Mesenchymal stem cell (in vitro differentiated cells and primary cell): ENCODE measurements around the gene CFL1.

Experiments
- DNase-seq: peaks from one replicate; pipeline ENCODE4 v3.0.0-alpha.2; 2013
- H2AFZ ChIP-seq: one replicate; pipeline ENCODE4 v1.6.1; 2013; ENCODE audit warnings: low read depth, mild to moderate bottlenecking, control low read depth, inconsistent platforms, low read length, moderate library complexity
- H2AK5ac ChIP-seq: 2 replicates; pipeline ENCODE4 v1.6.1; 2013; ENCODE audit warnings: low read length, moderate library complexity, mild to moderate bottlenecking, inconsistent platforms; ENCODE audit not compliant: severe bottlenecking
- H2BK120ac ChIP-seq: one replicate; pipeline ENCODE4 v1.6.1; 2013; ENCODE audit warnings: low read depth, mild to moderate bottlenecking, inconsistent platforms, low read length, moderate library complexity
- H2BK12ac ChIP-seq, 2 experiments: one replicate each; pipeline ENCODE4 v1.6.1; 2013; ENCODE audit warnings: inconsistent platforms in 2 of 2, low read length in 2 of 2, mild to moderate bottlenecking in 2 of 2, moderate library complexity in 2 of 2, control low read depth in 1 of 2
- H2BK15ac ChIP-seq: one replicate; pipeline ENCODE4 v1.6.1; 2013; ENCODE audit warnings: mild to moderate bottlenecking, low read depth, inconsistent platforms; ENCODE audit not compliant: poor library complexity, severe bottlenecking
- H2BK5ac ChIP-seq: 2 replicates; pipeline ENCODE4 v1.6.1; 2013; ENCODE audit warnings: low read depth, mild to moderate bottlenecking, low read length, control low read depth, inconsistent platforms; ENCODE audit not compliant: poor library complexity, severe bottlenecking
- H3K14ac ChIP-seq, 2 experiments: one replicate each; pipeline ENCODE4 v1.6.1; 2013; ENCODE audit warnings: inconsistent platforms in 2 of 2, low read length in 2 of 2, control low read depth in 1 of 2, mild to moderate bottlenecking in 1 of 2, moderate library complexity in 1 of 2
- H3K18ac ChIP-seq, 2 experiments: one replicate each; pipeline ENCODE4 v1.6.1; 2013; ENCODE audit warnings: inconsistent platforms in 2 of 2, low read length in 2 of 2, control low read depth in 1 of 2, low read depth in 1 of 2, mild to moderate bottlenecking in 1 of 2
- H3K23ac ChIP-seq, 2 experiments: one replicate each; pipeline ENCODE4 v1.6.1; 2013; ENCODE audit warnings: inconsistent platforms in 2 of 2, low read length in 2 of 2, mild to moderate bottlenecking in 2 of 2, moderate library complexity in 2 of 2, control low read depth in 1 of 2
- H3K27ac ChIP-seq: 2 replicates; pipeline ENCODE4 v1.5.1; 2013; ENCODE audit warnings: mild to moderate bottlenecking, moderate library complexity, low read length, control low read depth, inconsistent platforms; ENCODE audit not compliant: poor library complexity, severe bottlenecking
- H3K27me3 ChIP-seq, 2 experiments: 2 replicates each; pipeline versions ENCODE4 v1.6.1 to v1.7.0; 2013; ENCODE audit warnings: low read length in 2 of 2, mild to moderate bottlenecking in 2 of 2, moderate library complexity in 2 of 2, control low read depth in 1 of 2, inconsistent platforms in 1 of 2; ENCODE audit not compliant: control insufficient read depth in 1 of 2, insufficient read depth in 1 of 2
- H3K36me3 ChIP-seq, 2 experiments: 2 replicates each; pipeline versions ENCODE4 v1.6.1 to v1.7.0; 2013; ENCODE audit warnings: low read length in 2 of 2, control low read depth in 1 of 2, inconsistent platforms in 1 of 2, low read depth in 1 of 2, mild to moderate bottlenecking in 1 of 2; ENCODE audit not compliant: insufficient read depth in 2 of 2, control insufficient read depth in 1 of 2
- H3K4ac ChIP-seq, 2 experiments: one replicate each; pipeline ENCODE4 v1.6.1; 2013; ENCODE audit warnings: inconsistent platforms in 2 of 2, low read length in 2 of 2, mild to moderate bottlenecking in 2 of 2, moderate library complexity in 2 of 2, control low read depth in 1 of 2, low read depth in 1 of 2
- H3K4me1 ChIP-seq: 2 replicates; pipeline ENCODE4 v1.6.1; 2013; ENCODE audit warnings: low read depth, low read length, control low read depth; ENCODE audit not compliant: control insufficient read depth, insufficient read depth
- H3K4me2 ChIP-seq: 2 replicates; pipeline ENCODE4 v1.6.1; 2013; ENCODE audit warnings: low read length, mild to moderate bottlenecking, inconsistent platforms; ENCODE audit not compliant: poor library complexity, severe bottlenecking
- H3K4me3 ChIP-seq, 2 experiments: 2 replicates each; pipeline versions ENCODE4 v1.5.1 to v1.7.0; 2013; ENCODE audit warnings: low read length in 2 of 2, mild to moderate bottlenecking in 2 of 2, control low read depth in 1 of 2, low read depth in 1 of 2; ENCODE audit not compliant: insufficient read depth in 1 of 2
- H3K79me1 ChIP-seq: replicated peaks from 2 replicates; pipeline ENCODE4 v1.6.1; 2013; ENCODE audit warnings: mild to moderate bottlenecking, control low read depth, low read length, inconsistent platforms; ENCODE audit not compliant: poor library complexity, severe bottlenecking
- H3K9ac ChIP-seq: 2 replicates; pipeline ENCODE4 v1.7.0; 2013; ENCODE audit warnings: mild to moderate bottlenecking, low read length, moderate library complexity
- H3K9me3 ChIP-seq: 2 replicates; pipeline ENCODE4 v1.7.0; 2013; ENCODE audit warnings: mild to moderate bottlenecking, low read length; ENCODE audit not compliant: control insufficient read depth
- H4K8ac ChIP-seq: one replicate; pipeline ENCODE4 v1.6.1; 2013; ENCODE audit warnings: inconsistent platforms, mild to moderate bottlenecking, low read length, moderate library complexity
- H4K91ac ChIP-seq: one replicate; pipeline ENCODE4 v1.6.1; 2013; ENCODE audit warnings: mild to moderate bottlenecking, low read length, inconsistent platforms
- WGBS: methylation state at CpG from one replicate; pipeline ENCODE4 v1.1.7; 2013; ENCODE audit warnings: mixed read lengths; 5-methylcytosine and 5-hydroxymethylcytosine counted together

Gene CFL1

GRCh38 chr11:65884716-65885092 is 26.7 kb upstream of the CFL1 start:
- no peak overlapping the region for H4K91ac ChIP-seq
- 32% methylated on average over 9 of the region's 9 CpGs for WGBS
- H3K27ac ChIP-seq, result no peak overlapping the region
- H2AFZ ChIP-seq, result no peak overlapping the region
- no peak overlapping the region for H2BK15ac ChIP-seq
- H3K14ac ChIP-seq, result no peak overlapping the region
- H3K4me1 ChIP-seq, result peaks cover 16% of the 10 kb centered on the region
- peaks cover 51 to 60% of the 10 kb centered on the region in 2 experiments for H3K36me3 ChIP-seq
- no peak overlapping the region for H2AK5ac ChIP-seq
- H3K4me3 ChIP-seq, result no peak overlapping the region
- H3K9me3 ChIP-seq, result no peaks in the 10 kb centered on the region
- DNase-seq, result peak; percentile 80
- H2BK120ac ChIP-seq, result no peak overlapping the region
- H2BK12ac ChIP-seq, result no peak overlapping the region
- no peak overlapping the region for H3K23ac ChIP-seq
- peaks cover 27% of the 10 kb centered on the region for H3K79me1 ChIP-seq
- no peak overlapping the region for H3K4me2 ChIP-seq
- no peak overlapping the region for H3K18ac ChIP-seq
- no peak overlapping the region for H2BK5ac ChIP-seq
- H3K9ac ChIP-seq, result peak overlapping the region; percentile 21
- peak overlapping the region; percentile 4 for H4K8ac ChIP-seq
- H3K4ac ChIP-seq, result no peak overlapping the region
- no peaks in the 10 kb centered on the region for H3K27me3 ChIP-seq

GRCh38 chr11:65883786-65884715 is 26.1 kb upstream of the CFL1 start:
- Histone ChIP-seq H2BK120ac (no peak overlapping the region), H3K27ac (no peak overlapping the region), H3K9me3 (no peaks in the 10 kb centered on the region), H2BK15ac (no peak overlapping the region), H3K79me1 (peaks cover 27% of the 10 kb centered on the region), H3K18ac (no peak overlapping the region), H3K4ac (no peak overlapping the region), H4K91ac (peak overlapping the region; percentile 43), H2BK5ac (no peak overlapping the region), H3K23ac (no peak overlapping the region), H3K4me3 (no peak overlapping the region), H3K9ac (peak overlapping the region; percentile 21), H3K4me1 (peaks cover 16% of the 10 kb centered on the region), H2AFZ (no peak overlapping the region), H3K36me3 (peaks cover 51 to 61% of the 10 kb centered on the region in 2 experiments), H3K4me2 (no peak overlapping the region), H3K27me3 (no peaks in the 10 kb centered on the region), H2BK12ac (no peak overlapping the region), H2AK5ac (no peak overlapping the region), H3K14ac (no peak overlapping the region), H4K8ac (no peak overlapping the region)
- no peak for DNase-seq
- WGBS, result 88% methylated on average over 27 of the region's 28 CpGs

- H4K8ac ChIP-seq, result no peak overlapping the region
- H3K27me3 ChIP-seq, result no peaks in the 10 kb centered on the region
- H3K4me2 ChIP-seq, result no peak overlapping the region
- no peak overlapping the region for H3K23ac ChIP-seq
- DNase-seq, result no peak
- no peak overlapping the region for H3K4me3 ChIP-seq
- H3K9ac ChIP-seq, result no peak overlapping the region
- H2BK120ac ChIP-seq, result no peak overlapping the region
- no peak overlapping the region for H3K14ac ChIP-seq
- H4K91ac ChIP-seq, result no peak overlapping the region
- H2AK5ac ChIP-seq, result no peak overlapping the region
- no peak overlapping the region for H3K18ac ChIP-seq
- H2BK12ac ChIP-seq, result no peak overlapping the region
- no peak overlapping the region for H3K4ac ChIP-seq
- H2BK5ac ChIP-seq, result no peak overlapping the region
- H3K9me3 ChIP-seq, result no peaks in the 10 kb centered on the region
- 98% methylated on average over 9 of the region's 13 CpGs for WGBS
- no peak overlapping the region for H2BK15ac ChIP-seq
- peaks cover 16% of the 10 kb centered on the region for H3K4me1 ChIP-seq
- peaks cover 51 to 61% of the 10 kb centered on the region in 2 experiments for H3K36me3 ChIP-seq
- no peak overlapping the region for H2AFZ ChIP-seq
- H3K79me1 ChIP-seq, result peaks cover 27% of the 10 kb centered on the region
- no peak overlapping the region for H3K27ac ChIP-seq
Observed at GRCh38 chr11:65883058-65883761, 25.2 kb upstream of the CFL1 start.
